Middle frontal gyrus (tissue), 1 donor: ENCODE data around the gene STUB1.

Experiments used
- DNase-seq: peaks from one replicate; pipeline ENCODE4 v3.0.0-alpha.2; 2015; ENCODE audit warnings: low spot score; ENCODE audit errors: extremely low spot score

Gene STUB1

DNA sequence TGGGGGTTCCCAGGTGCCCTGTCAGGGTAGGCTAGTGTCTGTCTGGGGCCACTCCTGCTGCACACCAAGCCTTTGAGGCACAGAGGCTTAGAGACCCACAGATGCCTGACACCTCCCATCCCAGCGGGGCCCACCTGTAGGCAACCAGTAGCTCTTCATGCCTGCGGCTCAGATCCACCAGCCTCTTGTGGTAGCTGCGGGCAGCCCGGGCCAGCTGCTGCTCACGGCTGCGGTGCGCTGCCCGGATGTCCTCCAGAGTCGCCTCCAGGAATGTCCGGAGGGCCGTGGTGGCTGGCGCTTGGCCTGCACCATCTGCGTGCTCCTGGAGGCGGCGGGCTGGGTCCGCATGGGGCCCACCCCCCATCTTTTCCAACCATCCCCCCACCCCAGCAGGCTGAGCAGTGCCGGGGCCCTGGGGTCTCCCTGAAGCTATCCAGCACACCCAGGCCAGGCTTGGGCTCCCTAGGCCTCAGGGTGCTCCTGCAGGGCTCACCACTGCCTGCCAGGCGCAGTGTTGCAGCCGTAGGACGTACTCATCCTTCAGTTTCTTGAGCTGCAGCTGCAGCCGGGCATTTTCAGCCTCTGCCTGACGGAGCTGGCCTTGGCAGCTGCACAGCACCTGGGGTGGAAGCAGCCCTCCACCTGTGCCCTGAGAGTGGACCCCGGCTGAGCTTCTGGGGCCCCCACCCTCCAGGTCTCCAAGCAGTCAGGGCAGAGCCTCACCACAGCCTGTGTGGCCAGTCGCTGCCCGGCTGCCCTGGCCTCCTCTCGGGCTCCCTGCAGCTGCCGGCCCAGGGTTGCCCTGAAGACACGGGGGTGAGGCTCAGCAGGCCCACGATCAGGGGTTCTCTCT, 44.2 kb downstream of the STUB1 start:
- no peak for DNase-seq

DNA sequence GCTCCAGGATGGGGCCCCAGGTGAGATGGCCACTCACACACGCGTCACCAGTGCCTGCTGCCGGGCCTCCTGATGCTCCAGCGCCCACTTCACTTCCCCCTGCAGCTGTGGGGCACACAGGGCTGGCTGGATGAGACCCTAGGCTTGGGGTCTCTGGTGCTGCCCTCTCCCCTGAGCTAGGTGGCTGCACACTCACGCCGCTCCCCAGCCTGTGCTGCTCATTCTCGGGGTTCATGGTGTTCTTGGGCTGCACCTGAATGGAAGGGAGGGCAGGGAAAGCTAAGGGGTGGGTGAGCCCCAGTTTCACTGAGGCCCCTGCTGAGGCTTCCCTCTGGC, 44.8 kb downstream of the STUB1 start:
- no peak for DNase-seq

DNA sequence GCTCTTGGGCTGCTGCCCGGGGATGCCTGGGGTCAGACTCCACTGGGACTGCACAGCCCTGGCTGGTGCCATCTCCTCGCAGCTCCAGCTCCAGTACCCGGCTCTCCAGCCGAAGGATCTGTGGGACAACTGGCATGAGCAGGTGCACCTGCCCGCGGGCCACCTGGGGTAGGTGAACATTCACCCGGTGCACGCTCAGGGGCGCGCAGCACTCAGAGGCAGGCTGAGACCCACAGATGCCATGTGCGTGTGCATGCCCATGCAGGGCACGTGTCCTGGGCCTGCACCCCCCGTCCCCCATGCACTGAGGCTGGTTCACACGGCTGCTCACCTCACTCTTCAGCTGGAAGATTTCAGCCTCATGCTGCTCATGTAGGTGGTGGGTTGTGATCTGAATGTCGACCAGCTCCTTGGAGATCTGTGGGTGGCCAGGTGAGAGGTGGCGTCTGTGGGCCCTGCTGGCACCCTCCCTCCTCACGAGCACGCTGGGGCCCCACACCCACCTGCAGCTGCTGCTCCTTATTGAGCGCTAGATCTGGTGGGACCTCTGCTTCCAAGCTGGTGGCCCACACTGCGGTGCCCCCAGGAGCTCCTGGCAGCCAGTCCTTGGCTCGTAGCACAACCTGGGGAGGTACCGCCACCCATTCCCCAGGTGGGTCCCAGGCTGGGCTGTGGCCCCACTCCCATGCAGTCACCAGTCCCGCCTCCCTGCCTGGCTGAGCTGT, 45.4 kb downstream of the STUB1 start:
- no peak for DNase-seq

DNA sequence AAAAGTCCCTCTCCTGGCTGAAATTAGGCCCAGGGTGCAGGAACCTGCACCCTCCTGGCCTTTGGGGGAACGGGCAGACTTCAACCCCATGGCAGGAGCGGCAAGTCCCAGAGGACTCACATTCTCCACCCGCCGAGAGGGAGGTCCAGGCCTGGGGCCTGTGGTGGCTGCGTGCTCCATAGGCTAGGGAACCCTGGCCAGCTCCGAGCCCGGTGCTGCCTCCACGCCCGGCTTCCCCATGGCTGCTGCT, 45.9 kb downstream of the STUB1 start:
- no peak for DNase-seq

DNA sequence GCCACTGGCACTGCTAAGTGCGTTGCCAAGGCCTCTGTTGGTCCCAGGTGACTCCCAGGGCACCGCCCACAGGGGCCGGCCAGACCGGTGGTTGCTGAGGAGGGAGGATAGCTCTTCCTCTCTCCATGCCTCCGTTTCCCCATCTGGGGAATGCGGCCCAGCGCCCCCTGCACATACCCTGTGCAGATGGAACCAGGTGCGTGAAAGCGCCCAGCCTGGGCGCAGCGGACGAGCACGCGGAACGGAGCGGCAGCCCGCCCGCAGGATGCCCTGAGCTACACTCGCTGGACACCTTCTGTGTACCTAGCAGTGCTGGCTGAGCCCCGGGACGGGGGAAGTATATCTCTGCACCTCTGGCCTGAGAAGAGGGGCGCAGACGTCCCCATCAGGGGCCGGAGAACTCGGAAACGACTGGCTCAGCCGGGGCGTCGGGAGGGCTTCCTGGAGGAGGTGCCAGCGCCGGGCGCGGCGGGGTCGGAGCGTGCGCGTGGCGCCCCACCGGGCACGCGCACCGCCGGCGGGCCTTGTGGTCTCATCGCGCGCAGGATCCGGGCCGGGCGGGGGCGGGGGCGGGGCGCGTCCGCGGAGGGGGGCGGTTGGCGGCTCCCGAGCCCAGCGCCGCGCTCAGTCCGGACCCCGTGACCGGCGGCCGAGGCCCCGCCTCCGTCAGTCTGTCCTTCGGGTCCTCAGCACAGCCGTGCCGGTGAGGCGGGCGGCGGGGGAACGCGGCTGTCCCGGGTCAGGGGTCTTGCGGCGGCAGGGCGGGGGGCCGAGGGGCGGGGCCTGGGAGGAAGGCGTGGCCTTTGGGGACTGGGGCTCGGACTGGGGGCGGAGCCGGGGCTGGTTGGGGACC, 46.5 kb downstream of the STUB1 start, which contains the start of the genes CCDC78 and HAGHL:
CCDC78 (minus strand) TSS at position 6 of the 853 bp plus-strand sequence. CDS start 76 bp downstream, outside the sequence.
HAGHL (plus strand) TSS at position 669 of the 853 bp plus-strand sequence. CDS start 404 bp downstream, outside the sequence.
- no peak for DNase-seq

DNA sequence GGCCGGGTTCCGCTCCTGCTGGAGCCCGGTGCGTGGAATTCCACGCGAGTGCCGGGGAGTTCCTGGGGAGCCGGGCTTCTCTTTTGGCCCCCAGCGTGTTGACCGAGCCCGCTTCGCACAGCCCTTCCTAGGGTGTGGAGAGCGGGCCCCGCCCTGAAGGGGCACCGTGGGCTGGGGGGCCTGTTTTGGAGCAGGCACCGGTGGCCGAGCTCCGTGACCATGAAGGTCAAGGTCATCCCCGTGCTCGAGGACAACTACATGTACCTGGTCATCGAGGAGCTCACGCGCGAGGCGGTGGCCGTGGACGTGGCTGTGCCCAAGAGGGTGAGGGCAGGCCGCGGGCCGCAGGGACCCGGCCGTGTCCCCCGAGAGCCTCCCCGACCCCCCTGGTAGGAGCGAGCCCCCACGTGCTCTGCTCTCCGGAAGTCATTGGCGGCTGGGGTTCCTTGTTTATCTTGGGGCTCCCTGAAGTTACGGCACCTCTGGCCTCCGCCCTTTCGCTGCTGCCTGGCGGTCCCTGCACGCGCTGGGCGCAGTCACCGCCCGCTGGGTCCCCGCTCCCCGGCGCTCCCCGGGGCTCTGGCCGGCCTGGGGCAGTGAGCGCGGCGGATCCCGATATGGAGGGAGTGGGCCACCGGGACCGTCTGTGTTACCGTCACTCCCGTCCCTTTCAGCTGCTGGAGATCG, 47.2 kb downstream of the STUB1 start:
- DNase-seq, result no peak

DNA sequence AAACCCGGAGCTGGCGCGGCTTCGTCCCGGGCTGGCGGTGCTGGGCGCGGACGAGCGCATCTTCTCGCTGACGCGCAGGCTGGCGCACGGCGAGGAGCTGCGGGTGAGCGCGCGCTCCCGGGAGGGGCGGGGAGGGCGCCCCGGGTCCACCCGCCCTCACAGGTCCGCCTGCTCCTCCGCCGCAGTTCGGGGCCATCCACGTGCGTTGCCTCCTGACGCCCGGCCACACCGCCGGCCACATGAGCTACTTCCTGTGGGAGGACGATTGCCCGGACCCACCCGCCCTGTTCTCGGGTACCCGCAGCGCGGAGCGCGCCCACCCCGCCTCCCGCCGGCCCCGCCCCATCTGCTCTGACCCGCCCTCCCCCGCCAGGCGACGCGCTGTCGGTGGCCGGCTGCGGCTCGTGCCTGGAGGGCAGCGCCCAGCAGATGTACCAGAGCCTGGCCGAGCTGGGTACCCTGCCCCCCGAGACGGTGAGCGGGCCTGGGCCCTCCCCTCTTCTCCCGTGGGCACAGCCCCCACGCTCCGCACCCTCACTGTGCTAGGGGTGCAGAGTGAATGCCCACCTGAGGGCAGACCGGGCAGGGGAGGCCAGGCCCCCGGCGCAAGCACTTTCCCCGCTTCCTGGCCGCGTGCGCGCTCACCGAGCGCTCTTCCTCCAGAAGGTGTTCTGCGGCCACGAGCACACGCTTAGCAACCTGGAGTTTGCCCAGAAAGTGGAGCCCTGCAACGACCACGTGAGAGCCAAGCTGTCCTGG, 48.1 kb downstream of the STUB1 start:
- DNase-seq, result no peak

DNA sequence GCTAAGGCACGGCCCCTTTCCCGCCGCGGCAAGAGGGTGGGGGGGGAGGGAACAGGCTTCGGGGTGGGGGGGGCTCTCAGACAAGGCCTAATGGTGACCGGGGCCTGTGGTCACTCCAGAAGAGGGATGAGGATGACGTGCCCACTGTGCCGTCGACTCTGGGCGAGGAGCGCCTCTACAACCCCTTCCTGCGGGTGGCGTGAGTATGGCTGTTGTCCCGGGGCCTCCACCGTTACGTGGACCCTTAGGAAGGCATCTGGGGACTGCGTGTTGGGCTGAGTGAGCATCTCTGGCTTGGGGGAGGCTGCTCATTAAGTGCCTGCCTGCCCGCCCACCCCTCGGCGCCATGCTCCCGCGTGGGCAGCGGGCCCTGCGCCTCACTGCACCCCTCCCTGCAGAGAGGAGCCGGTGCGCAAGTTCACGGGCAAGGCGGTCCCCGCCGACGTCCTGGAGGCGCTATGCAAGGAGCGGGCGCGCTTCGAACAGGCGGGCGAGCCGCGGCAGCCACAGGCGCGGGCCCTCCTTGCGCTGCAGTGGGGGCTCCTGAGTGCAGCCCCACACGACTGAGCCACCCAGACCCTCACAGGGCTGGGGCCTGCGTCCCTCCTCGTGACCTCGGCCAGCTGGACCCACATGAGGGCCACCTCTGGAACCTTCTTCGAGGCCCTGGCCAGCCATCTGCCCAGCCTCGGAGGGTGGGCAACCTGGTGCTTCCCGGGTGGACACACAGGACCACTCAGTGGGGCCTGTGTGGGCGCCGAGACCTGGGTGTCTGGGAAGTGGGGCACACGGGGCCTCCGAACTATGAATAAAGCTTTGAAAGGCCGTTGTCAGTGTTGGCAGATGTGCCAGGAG, 48.9 kb downstream of the STUB1 start:
- DNase-seq, result no peak

DNA sequence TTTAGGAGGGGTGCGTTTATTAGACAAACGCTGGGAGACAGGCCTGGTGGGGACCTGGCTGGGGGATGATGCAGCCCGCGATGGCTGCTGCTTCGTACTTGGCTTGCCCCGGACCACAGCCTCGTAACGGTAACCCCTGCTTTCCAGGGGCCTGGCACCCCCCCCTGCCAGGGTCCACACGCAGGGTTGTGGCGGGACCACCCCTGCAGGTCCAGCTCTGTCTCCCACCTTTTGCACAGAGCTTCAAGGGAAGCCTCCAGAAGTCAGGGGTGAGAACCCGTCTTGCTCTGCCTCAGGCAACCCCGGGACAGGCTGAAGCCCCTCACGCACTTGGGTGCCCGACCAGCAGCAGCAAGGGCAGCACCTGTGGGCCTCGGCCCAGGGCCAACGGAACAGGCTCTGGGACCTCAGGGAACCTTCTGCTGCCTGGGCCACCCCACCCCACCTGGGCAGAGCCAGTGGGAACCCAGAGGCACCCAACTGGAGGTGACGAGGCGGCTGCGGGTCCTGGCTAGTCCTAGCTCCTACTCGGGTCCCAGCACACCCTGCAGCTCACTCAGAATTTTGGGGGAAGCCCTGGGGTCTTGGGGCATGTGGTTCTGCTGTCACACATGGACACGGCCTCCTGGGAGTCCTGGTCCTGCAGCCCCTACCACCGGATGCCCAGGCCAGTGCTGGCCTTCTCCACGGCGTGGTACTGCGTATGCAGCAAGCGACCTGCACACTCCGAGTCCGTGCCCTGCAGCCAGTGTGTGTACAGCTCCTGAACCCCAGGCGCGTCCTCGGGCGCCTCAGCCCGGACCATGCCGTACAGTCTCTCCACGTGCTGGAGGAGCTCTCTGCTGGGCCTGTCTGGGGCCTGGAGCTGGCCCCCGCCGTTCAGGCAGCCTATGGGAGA, 49.8 kb downstream of the STUB1 start:
- DNase-seq, result no peak

DNA sequence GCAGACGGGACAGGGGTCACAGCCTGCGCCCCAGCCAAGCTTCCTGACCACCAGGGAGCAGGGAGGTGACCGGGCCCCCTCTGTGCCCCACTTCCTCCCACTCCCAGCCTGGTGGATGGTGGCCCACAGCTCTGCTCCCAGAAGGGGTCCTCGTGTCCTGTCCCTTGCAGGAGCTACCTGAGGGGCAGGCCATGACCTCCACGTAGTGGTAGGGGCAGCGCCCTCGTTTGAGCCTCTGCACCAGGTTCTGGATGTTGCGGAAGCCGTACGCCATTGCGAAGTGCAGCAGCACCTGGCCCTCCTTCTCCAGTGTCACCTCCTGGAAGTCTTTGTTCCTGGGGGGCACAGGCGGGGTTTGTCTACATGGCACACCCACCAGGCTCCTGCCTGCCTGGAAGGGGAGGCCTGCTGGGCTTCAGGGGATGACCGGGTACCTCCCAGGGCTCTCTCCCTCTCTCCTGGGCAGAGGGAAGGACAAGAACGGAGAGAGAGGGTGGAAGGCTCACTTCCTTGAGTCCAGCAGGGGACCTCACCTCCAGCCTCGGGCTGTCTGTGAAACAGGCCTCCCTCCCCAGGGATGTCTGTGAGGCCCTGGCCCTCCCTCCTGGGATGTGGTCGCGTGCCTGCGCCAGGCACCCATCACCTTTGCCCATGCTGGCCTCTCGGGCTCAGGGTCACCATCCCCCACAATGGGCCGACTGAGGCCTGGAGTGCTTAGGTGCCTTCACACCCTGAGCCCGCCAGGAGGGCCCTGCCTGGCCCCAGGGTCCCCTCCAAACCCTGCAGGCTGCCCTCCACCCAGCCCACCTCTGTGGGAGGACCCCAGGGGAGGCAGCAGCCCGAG, 50.7 kb downstream of the STUB1 start:
- DNase-seq, result no peak

DNA sequence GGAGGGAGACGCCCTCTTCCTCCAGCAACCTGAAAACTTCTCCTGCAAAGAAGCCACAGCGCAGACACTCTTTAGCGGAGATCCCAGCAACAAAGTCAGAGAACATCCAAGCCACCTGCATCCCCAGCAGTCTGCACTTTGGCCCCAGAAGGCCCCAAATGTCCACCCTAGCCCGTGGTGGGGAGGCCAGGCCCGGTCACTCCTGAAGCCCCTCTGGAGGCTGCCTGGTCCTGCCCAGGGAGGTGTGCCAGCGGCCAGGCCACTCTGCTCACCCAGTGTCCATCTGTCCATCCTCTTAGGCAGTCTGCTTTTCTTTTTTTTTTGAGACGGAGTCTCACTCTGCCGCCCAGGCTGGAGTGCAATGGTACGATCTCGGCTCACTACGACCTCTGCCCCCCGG, 52.1 kb downstream of the STUB1 start:
- DNase-seq, result no peak
